OCI-LY3 (cell line): ENCODE results near the gene HDAC4.

Experiments
- H2AFZ ChIP-seq: fragments of 200-600, 300-600 bp; shearing (Covaris generic); 2 replicates; pipeline ENCODE4 v1.6.0; 2014; ENCODE audit warnings: antibody characterized with exemption, low read depth, low read length
- H3K27ac ChIP-seq: fragments of 200-600, 300-600 bp; sonication (generic); 2 replicates; pipeline ENCODE4 v1.5.1; 2014; ENCODE audit warnings: mild to moderate bottlenecking, low read length, moderate library complexity, mixed read lengths
- H3K27me3 ChIP-seq: fragments of 200-600, 300-600 bp; sonication (generic); 2 replicates; pipeline ENCODE4 v1.6.1; 2014; ENCODE audit warnings: low read depth, low read length, mixed read lengths
- H3K36me3 ChIP-seq: fragments of 200-600, 300-600 bp; sonication (generic); replicated peaks from 2 replicates; pipeline ENCODE3; 2014; ENCODE audit warnings: low read depth, low read length, mixed read lengths
- H3K4me1 ChIP-seq: fragments of 300-600, 200-600 bp; sonication (generic); 2 replicates; pipeline ENCODE4 v1.6.1; 2014; ENCODE audit warnings: low read length, mixed read lengths
- H3K4me2 ChIP-seq: fragments of 200-600, 300-600 bp; sonication (generic); 2 replicates; pipeline ENCODE4 v1.6.1; 2014; ENCODE audit warnings: low read length, mixed read lengths
- H3K4me3 ChIP-seq: fragments of 300-600, 200-600 bp; sonication (generic); 2 replicates; pipeline ENCODE4 v1.5.1; 2014; ENCODE audit warnings: antibody characterized with exemption, mild to moderate bottlenecking, low read length, moderate library complexity
- H3K79me2 ChIP-seq: fragments of 300-600, 200-600 bp; shearing (Covaris generic); 2 replicates; pipeline ENCODE4 v1.6.1; 2014; ENCODE audit warnings: mild to moderate bottlenecking, low read length, mixed read lengths
- H3K9ac ChIP-seq: fragments of 300-600, 200-600 bp; shearing (Covaris generic); 2 replicates; pipeline ENCODE4 v1.6.0; 2014; ENCODE audit warnings: mild to moderate bottlenecking, low read length, moderate library complexity
- H3K9me3 ChIP-seq: fragments of 200-600, 300-600 bp; shearing (Covaris generic); 2 replicates; pipeline ENCODE4 v1.6.1; 2014; ENCODE audit warnings: low read length, mixed read lengths; ENCODE audit not compliant: insufficient read depth
- H4K20me1 ChIP-seq: fragments of 200-600, 300-600 bp; sonication (generic); 2 replicates; pipeline ENCODE4 v1.6.1; 2016; ENCODE audit warnings: low read length, mixed read lengths; ENCODE audit not compliant: insufficient read depth
- CTCF ChIP-seq: fragments of 200-600, 300-600 bp; sonication (generic); IDR thresholded peaks from 2 replicates; pipeline ENCODE4 v1.5.1; 2014; ENCODE audit warnings: antibody characterized with exemption, low read length, low read depth
- EZH2phosphoT487 ChIP-seq: fragments of 200-600 bp; shearing (Covaris generic); IDR thresholded peaks from 2 replicates; pipeline ENCODE4 v1.6.1; 2018; ENCODE audit warnings: antibody characterized with exemption, mixed run types, low read depth

The HDAC4 gene

GRCh38 chr2:239187464-239188253 is 213.2 kb downstream of the HDAC4 start:
- Histone ChIP-seq H2AFZ (no peak overlapping the region), H3K36me3 (peaks cover 9% of the 10 kb centered on the region), H3K4me3 (no peak overlapping the region), H3K9ac (no peak overlapping the region), H4K20me1 (no peaks in the 10 kb centered on the region), H3K79me2 (no peaks in the 10 kb centered on the region), H3K27me3 (no peaks in the 10 kb centered on the region), H3K4me1 (peaks cover 2% of the 10 kb centered on the region; the same call in 1 of the 2 replicates), H3K9me3 (no peaks in the 10 kb centered on the region), H3K4me2 (no peak overlapping the region), H3K27ac (no peak overlapping the region)
- TF ChIP-seq CTCF (no peak), EZH2phosphoT487 (no peak)

GRCh38 chr2:239186516-239187357 is 214.1 kb downstream of the HDAC4 start:
- no peak overlapping the region for H3K27ac ChIP-seq
- no peaks in the 10 kb centered on the region for H3K9me3 ChIP-seq
- H3K4me1 ChIP-seq: no peaks in the 10 kb centered on the region
- peaks cover 9% of the 10 kb centered on the region for H3K36me3 ChIP-seq
- H3K9ac ChIP-seq: no peak overlapping the region
- H3K4me3 ChIP-seq: no peak overlapping the region
- no peaks in the 10 kb centered on the region for H3K27me3 ChIP-seq
- H2AFZ ChIP-seq: no peak overlapping the region
- no peaks in the 10 kb centered on the region for H4K20me1 ChIP-seq
- no peak for TF ChIP-seq EZH2phosphoT487
- no peak for TF ChIP-seq CTCF
- no peaks in the 10 kb centered on the region for H3K79me2 ChIP-seq
- no peak overlapping the region for H3K4me2 ChIP-seq

GRCh38 chr2:239184968-239185903 is 215.6 kb downstream of the HDAC4 start:
- no peaks in the 10 kb centered on the region for H3K79me2 ChIP-seq
- no peak overlapping the region for H3K4me2 ChIP-seq
- H3K4me3 ChIP-seq: no peak overlapping the region
- no peak overlapping the region for H2AFZ ChIP-seq
- no peaks in the 10 kb centered on the region for H3K4me1 ChIP-seq
- H3K36me3 ChIP-seq: peaks cover 9% of the 10 kb centered on the region
- no peaks in the 10 kb centered on the region for H3K9me3 ChIP-seq
- TF ChIP-seq CTCF (no peak), EZH2phosphoT487 (no peak)
- H4K20me1 ChIP-seq: no peaks in the 10 kb centered on the region
- H3K9ac ChIP-seq: no peak overlapping the region
- H3K27ac ChIP-seq: no peak overlapping the region
- no peaks in the 10 kb centered on the region for H3K27me3 ChIP-seq
